Vagina (tissue), 2 donors: Measurements from ENCODE around the gene ENKD1.

Source experiments
- CTCF ChIP-seq, 3 experiments: fragments of 450-650 bp in 2 of 3; fragments of 200-600 bp in 1 of 3; sonication (generic) in 1 of 3; IDR thresholded peaks; one replicate each; pipeline ENCODE4 v1.5.1; 2017 to 2019; ENCODE audit warnings: antibody characterized with exemption in 3 of 3, mild to moderate bottlenecking in 2 of 3, moderate library complexity in 2 of 3
- POLR2AphosphoS5 ChIP-seq, 2 donors: sonication (generic); formaldehyde crosslinking; IDR thresholded peaks; one replicate each; pipeline ENCODE4 v1.9.0; 2017; ENCODE audit warnings: antibody characterized with exemption in 2 of 2, mild to moderate bottlenecking in 2 of 2, low read depth in 1 of 2; ENCODE audit not compliant: insufficient read depth in 1 of 2

DNA sequence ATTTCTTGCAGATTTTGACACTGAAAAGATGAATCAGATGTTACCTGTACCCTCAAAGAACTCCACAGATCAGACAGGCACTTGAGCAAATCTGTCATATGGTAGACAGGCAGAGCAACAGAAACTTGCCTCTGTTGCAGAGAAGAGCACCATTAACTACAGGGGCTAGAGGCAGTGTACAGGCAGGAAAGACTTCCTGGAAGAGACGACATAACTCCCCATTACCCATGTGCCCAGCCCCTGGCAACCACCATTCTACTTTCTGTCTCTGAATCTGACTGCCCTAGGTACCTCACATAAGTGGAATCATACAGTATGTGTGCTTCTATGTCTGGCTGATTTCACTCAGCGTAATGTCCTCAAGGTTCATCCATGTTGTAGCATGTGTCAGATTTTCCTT, 37.1 kb upstream of the ENKD1 start:
- TF ChIP-seq CTCF (IDR thresholded peaks at IDR 0.05) (no peak), POLR2AphosphoS5 (IDR thresholded peaks at IDR 0.05; ENCODE audit: insufficient read depth in 1 of 2, low read depth in 1 of 2) (no peak)
